ENCODE results near the gene NEURL1. TPM values are rescaled to one million over a fixed set of nuclear protein-coding genes. Genes with fewer than 3 reads are reported as not detected.

The NEURL1 gene
- total and polyA plus RNA-seq, 2 experiments from 2014 or later, result 2.3 to 4.6 TPM

DNA sequence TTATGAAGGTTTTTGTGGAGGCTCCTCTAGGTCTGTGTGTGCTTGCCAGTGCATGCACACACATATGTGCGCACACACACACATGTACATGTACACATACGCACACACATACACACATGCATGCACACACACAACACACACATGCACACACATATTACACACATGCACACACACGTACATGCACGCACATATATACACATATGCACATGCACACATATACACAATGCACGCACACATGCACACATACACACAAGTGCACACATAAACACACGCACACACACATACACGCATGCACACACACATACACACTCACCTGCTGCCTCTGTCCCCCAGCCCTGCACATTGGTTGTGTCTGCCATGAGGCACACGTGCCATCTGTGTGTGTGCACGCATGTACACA lies 66.3 kb downstream of the NEURL1 start:
- H3K36me3 ChIP-seq (replicated peaks; ENCODE audit: insufficient read depth, low read depth), result no peaks in the 10 kb centered on the region
- no peak for DNase-seq (ENCODE audit: low spot score)
- peaks cover 16% of the 10 kb centered on the region for H3K4me1 ChIP-seq (ENCODE audit: insufficient read depth)
- no peaks in the 10 kb centered on the region for H3K9me2 ChIP-seq (replicated peaks; ENCODE audit: insufficient read depth)
- no peaks in the 10 kb centered on the region for H3K27me3 ChIP-seq
- H4K20me1 ChIP-seq (ENCODE audit: insufficient read depth, poor library complexity, severe bottlenecking), result no peaks in the 10 kb centered on the region
- H3K27ac ChIP-seq, result no peak overlapping the region
- TF ChIP-seq, protein P1, sequence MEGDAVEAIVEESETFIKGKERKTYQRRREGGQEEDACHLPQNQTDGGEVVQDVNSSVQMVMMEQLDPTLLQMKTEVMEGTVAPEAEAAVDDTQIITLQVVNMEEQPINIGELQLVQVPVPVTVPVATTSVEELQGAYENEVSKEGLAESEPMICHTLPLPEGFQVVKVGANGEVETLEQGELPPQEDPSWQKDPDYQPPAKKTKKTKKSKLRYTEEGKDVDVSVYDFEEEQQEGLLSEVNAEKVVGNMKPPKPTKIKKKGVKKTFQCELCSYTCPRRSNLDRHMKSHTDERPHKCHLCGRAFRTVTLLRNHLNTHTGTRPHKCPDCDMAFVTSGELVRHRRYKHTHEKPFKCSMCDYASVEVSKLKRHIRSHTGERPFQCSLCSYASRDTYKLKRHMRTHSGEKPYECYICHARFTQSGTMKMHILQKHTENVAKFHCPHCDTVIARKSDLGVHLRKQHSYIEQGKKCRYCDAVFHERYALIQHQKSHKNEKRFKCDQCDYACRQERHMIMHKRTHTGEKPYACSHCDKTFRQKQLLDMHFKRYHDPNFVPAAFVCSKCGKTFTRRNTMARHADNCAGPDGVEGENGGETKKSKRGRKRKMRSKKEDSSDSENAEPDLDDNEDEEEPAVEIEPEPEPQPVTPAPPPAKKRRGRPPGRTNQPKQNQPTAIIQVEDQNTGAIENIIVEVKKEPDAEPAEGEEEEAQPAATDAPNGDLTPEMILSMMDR (IDR thresholded peaks at IDR 0.05; ENCODE audit: poor library complexity), result no peak
- no peak for TF ChIP-seq EZH2 (IDR thresholded peaks at IDR 0.05; ENCODE audit: borderline replicate concordance)
- WGBS (ENCODE audit: low lambda C conversion rate, missing lambda C conversion rate), result 98% methylated on average over 9 of the region's 9 CpGs
- no peaks in the 10 kb centered on the region for H3K9me3 ChIP-seq (ENCODE audit: low read depth)
- H3K4me2 ChIP-seq, result no peak overlapping the region
- no peaks in the 10 kb centered on the region for H3K79me2 ChIP-seq
- no peak overlapping the region for H3K4me3 ChIP-seq
- H2AFZ ChIP-seq, result no peak overlapping the region

DNA sequence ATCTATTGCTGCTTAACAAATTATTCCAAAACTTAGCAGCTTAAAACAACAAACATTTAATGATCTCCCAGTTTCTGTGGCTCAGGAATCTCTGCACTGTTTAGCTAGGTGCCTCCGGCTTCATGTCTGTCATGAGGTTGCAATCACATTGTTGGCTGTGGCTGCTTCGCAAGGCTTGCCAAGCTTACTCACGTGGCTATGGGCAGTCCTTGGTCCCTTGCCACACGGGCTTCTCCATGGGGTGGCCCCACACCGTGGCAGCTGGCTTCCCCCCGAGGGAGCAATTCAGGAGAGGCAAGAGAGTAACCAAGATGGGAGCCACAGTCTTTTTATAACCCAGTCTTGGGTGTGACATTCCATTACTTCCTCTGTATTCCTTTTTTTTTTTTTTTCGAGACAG lies 67.4 kb downstream of the NEURL1 start:
- Histone ChIP-seq H3K4me3 (no peak overlapping the region), H3K27ac (no peak overlapping the region), H3K27me3 (no peaks in the 10 kb centered on the region), H3K4me1 (ENCODE audit: insufficient read depth) (peaks cover 9% of the 10 kb centered on the region), H2AFZ (no peak overlapping the region), H4K20me1 (ENCODE audit: insufficient read depth, poor library complexity, severe bottlenecking) (no peaks in the 10 kb centered on the region), H3K4me2 (no peak overlapping the region), H3K9me3 (ENCODE audit: low read depth) (no peaks in the 10 kb centered on the region), H3K9me2 (replicated peaks; ENCODE audit: insufficient read depth) (no peaks in the 10 kb centered on the region), H3K79me2 (no peaks in the 10 kb centered on the region), H3K36me3 (replicated peaks; ENCODE audit: insufficient read depth, low read depth) (no peaks in the 10 kb centered on the region)
- no peak for DNase-seq (ENCODE audit: low spot score)
- TF ChIP-seq EZH2 (IDR thresholded peaks at IDR 0.05; ENCODE audit: borderline replicate concordance) (no peak), EZH2phosphoT487 (IDR thresholded peaks at IDR 0.05; ENCODE audit: low read depth, severe bottlenecking, unreplicated experiment) (no peak)
- TF ChIP-seq, protein P1 (IDR thresholded peaks at IDR 0.05; ENCODE audit: poor library complexity), result no peak
- WGBS (ENCODE audit: low lambda C conversion rate, missing lambda C conversion rate), result 87% methylated on average over 7 of the region's 7 CpGs

DNA sequence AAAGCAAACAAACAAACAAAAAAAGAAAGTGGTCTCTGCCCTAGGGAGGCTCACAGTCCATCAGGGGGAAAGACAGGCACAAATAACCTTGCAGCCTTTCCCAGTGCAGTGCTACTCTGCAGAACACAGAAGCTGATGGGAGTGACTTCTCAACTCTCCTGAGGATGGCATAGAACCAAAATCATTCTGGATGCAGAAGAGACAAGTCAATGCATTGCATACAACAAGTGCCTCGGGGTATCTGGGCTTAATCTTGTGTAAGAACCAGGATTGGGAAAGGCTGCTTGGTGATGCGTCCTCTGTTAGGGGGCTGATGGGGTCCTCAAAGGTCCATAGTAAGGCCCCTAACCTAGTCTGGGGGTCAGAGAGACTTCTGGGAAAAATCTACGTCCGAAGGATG lies 68.9 kb downstream of the NEURL1 start:
- Histone ChIP-seq H3K4me1 (ENCODE audit: insufficient read depth) (peaks cover 9% of the 10 kb centered on the region), H3K9me3 (ENCODE audit: low read depth) (no peaks in the 10 kb centered on the region), H4K20me1 (ENCODE audit: insufficient read depth, poor library complexity, severe bottlenecking) (no peaks in the 10 kb centered on the region), H3K27me3 (no peaks in the 10 kb centered on the region), H3K36me3 (replicated peaks; ENCODE audit: insufficient read depth, low read depth) (no peaks in the 10 kb centered on the region), H2AFZ (no peak overlapping the region), H3K4me2 (no peak overlapping the region), H3K4me3 (no peak overlapping the region), H3K79me2 (no peaks in the 10 kb centered on the region), H3K27ac (no peak overlapping the region), H3K9me2 (replicated peaks; ENCODE audit: insufficient read depth) (no peaks in the 10 kb centered on the region)
- TF ChIP-seq, protein P1 (IDR thresholded peaks at IDR 0.05; ENCODE audit: poor library complexity), result no peak
- no peak for TF ChIP-seq EZH2 (IDR thresholded peaks at IDR 0.05; ENCODE audit: borderline replicate concordance)
- no peak for TF ChIP-seq EZH2phosphoT487 (IDR thresholded peaks at IDR 0.05; ENCODE audit: low read depth, severe bottlenecking, unreplicated experiment)
- 83% methylated on average over 4 of the region's 4 CpGs for WGBS (ENCODE audit: low lambda C conversion rate, missing lambda C conversion rate)
- DNase-seq (ENCODE audit: low spot score), result no peak

All from hepatocyte (in vitro differentiated cells).